ENCODE measurements around the gene YWHAG. TPM values are rescaled to one million over a fixed set of nuclear protein-coding genes. Genes with fewer than 3 reads are reported as not detected.

Gene YWHAG
- total RNA-seq, 1 donor from 2014 or later: 132 TPM

DNA sequence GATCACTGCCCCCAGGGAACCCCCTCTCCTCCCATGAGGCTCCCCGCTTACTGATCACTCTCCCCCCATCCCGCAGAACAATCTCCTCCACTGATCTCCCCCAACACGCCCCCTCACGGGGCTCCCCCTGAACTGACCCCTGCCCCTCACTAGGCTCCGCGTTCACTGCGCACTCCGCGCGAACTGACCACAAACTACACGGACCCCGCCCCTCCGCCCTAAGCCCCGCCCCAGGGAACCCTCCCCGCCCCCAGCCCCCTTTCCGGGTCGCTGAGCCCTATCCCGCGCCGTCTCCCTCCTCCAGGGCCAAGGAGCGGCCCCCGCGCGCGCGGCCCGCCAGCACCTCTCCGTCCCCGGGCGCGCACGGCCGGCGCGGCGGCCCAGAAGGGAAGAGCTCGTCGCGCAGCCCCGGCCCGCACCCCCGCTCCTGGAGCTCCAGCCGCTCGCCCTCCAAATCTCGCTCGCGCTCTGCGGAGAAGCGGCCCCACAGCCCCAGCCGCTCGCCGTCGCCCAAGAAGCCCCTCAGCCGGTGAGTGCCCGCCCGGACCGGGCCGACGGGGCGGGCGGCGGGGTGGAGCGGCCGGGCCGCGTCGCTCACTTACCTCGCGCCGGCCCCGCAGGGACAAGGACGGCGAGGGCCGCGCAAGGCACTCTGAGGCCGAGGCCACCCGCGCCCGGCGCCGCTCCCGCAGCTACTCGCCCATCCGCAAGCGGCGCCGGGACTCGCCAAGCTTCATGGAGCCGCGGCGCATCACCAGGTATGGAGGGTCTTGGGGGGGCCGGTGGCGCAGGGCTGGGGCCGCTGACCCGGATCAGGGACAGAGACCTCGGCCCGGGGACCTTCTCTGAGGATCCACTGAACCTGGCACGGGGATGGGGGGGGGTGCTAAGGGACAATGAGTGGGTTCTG lies 76.2 kb downstream of the YWHAG start:
- no peaks in the 10 kb centered on the region for H3K36me3 Mint-ChIP-seq (ENCODE audit: insufficient read depth)
- no peak for DNase-seq (ENCODE audit: low spot score, unreplicated experiment)
- H3K27ac Mint-ChIP-seq: no peak overlapping the region
- no peak for TF ChIP-seq CTCF (IDR thresholded peaks at IDR 0.05; ENCODE audit: unreplicated experiment)
- peaks cover 2% of the 10 kb centered on the region for H3K4me1 Mint-ChIP-seq (ENCODE audit: low read depth)
- H3K4me3 Mint-ChIP-seq (ENCODE audit: low read depth): peak overlapping the region; percentile 55
- no peaks in the 10 kb centered on the region for H3K9me3 Mint-ChIP-seq (ENCODE audit: low read depth)
- peaks cover 60% of the 10 kb centered on the region for H3K27me3 Mint-ChIP-seq

DNA sequence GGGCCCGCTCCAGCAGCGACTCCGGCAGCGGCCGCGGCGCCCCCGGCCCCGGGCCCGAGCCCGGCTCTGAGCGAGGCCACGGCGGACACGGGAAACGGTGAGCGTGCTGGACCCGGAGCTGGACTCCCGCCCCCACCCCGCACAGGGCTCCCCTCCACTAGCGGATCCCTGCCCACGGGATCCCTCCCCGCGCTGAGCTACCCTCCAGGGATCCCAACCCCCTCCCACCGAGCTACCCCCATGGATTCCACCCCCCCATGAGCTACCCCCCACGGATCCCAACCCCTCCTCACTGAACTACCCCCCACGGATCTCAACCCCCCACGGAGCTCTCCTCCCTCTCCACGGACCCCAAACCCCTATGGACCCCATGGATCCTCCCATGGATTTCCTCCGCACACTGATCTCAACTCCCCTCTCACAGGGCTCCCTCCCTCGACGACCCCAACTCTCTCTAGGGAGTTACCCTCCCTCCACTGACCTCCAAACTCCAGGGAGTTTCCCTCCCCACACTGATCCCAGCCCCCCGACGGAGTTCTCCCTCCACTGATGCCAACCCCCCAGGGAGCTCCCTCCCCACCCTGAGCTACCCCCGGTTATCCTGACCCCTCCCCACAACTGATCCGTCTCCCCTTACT lies 77.0 kb downstream of the YWHAG start:
- Mint-ChIP-seq H3K4me3 (ENCODE audit: low read depth) (peak overlapping the region; percentile 47), H3K27me3 (peaks cover 66% of the 10 kb centered on the region), H3K36me3 (ENCODE audit: insufficient read depth) (no peaks in the 10 kb centered on the region), H3K9me3 (ENCODE audit: low read depth) (no peaks in the 10 kb centered on the region), H3K4me1 (ENCODE audit: low read depth) (peaks cover 2% of the 10 kb centered on the region), H3K27ac (no peak overlapping the region)
- TF ChIP-seq CTCF (IDR thresholded peaks at IDR 0.05; ENCODE audit: unreplicated experiment): no peak
- no peak for DNase-seq (ENCODE audit: low spot score, unreplicated experiment)

DNA sequence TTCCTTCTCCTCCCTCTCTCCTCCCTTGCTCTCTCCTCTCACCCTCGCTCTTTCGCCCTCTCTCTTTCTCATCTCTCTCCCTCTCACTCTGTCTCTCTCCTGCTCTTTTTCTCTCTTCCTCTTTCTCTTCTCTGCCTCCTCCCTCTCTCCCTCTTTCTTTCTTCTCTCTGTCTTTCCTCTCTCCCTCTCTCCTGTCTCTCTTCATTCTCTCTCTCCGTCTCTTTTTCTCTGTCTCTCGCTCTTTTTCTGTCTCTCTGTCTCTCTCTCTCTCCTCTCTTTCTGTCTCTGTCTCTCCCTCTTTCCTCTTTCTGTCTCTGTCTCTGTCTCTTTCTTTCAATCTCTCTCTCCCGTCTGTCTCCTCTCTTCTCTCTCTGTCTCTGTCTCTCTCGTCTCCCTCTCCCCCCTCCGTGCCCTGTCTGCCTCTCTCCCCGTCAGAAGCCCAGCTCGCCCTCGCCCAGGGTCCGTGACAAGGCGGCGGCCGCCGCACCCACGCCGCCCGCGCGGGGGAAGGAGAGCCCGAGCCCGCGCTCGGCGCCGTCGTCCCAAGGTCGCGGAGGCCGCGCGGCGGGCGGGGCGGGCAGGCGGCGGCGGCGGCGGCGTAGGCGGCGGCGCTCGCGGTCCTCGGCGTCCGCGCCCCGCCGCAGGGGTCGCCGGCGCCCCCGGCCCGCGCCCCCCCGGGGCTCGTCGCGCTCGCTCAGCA lies 77.6 kb downstream of the YWHAG start:
- Mint-ChIP-seq H3K27me3 (peaks cover 69% of the 10 kb centered on the region), H3K4me1 (ENCODE audit: low read depth) (peaks cover 2% of the 10 kb centered on the region), H3K36me3 (ENCODE audit: insufficient read depth) (no peaks in the 10 kb centered on the region), H3K27ac (no peak overlapping the region), H3K4me3 (ENCODE audit: low read depth) (peak overlapping the region; percentile 58), H3K9me3 (ENCODE audit: low read depth) (no peaks in the 10 kb centered on the region)
- TF ChIP-seq CTCF (IDR thresholded peaks at IDR 0.05; ENCODE audit: unreplicated experiment): no peak
- no peak for DNase-seq (ENCODE audit: low spot score, unreplicated experiment)

- Mint-ChIP-seq H3K4me1 (ENCODE audit: low read depth) (peaks cover 2% of the 10 kb centered on the region), H3K27ac (no peak overlapping the region), H3K9me3 (ENCODE audit: low read depth) (no peaks in the 10 kb centered on the region), H3K36me3 (ENCODE audit: insufficient read depth) (no peaks in the 10 kb centered on the region), H3K27me3 (peaks cover 71% of the 10 kb centered on the region), H3K4me3 (ENCODE audit: low read depth) (no peak overlapping the region)
- DNase-seq (ENCODE audit: low spot score, unreplicated experiment): no peak
- no peak for TF ChIP-seq CTCF (IDR thresholded peaks at IDR 0.05; ENCODE audit: unreplicated experiment)
Observed at GRCh38 chr7:76280408-76280807, 78.4 kb downstream of the YWHAG start.

DNA sequence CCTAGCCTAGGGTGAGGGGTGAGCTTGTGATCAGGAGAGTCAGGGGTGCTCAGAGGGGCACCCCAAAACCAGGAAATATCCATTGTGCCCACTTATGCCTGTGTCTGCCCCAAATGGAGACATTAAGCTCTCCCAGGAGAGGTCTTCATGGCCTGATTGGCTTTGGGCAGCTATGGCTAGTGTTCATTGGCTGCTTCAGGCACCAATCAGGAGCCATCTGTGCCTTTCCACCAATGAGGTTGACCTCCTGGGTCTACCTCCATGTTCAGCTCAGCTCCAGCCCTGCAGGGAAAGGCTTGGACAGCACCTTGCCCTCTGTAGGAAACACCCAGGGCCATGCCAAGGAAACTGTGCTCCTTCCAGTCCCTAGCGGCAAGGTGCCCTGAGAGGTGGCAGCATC lies 80.3 kb downstream of the YWHAG start:
- H3K36me3 Mint-ChIP-seq (ENCODE audit: insufficient read depth): no peaks in the 10 kb centered on the region
- H3K9me3 Mint-ChIP-seq (ENCODE audit: low read depth): no peaks in the 10 kb centered on the region
- H3K4me1 Mint-ChIP-seq (ENCODE audit: low read depth): peaks cover 3% of the 10 kb centered on the region
- H3K27me3 Mint-ChIP-seq: peaks cover 65% of the 10 kb centered on the region
- DNase-seq (ENCODE audit: low spot score, unreplicated experiment): no peak
- no peak overlapping the region for H3K27ac Mint-ChIP-seq
- no peak for TF ChIP-seq CTCF (IDR thresholded peaks at IDR 0.05; ENCODE audit: unreplicated experiment)
- H3K4me3 Mint-ChIP-seq (ENCODE audit: low read depth): no peak overlapping the region

Data from progenitor cell of endocrine pancreas (in vitro differentiated cells).